HG02943 (cell line): ENCODE measurements around the gene EN1.

Source experiments
- ATAC-seq: cut with Tn5 transposase; IDR thresholded peaks from one replicate; pipeline ENCODE4 v1.9.1; 2021; ENCODE audit warnings: mild to moderate bottlenecking, low read depth, moderate library complexity; ENCODE audit not compliant: unreplicated experiment

EN1 gene

DNA sequence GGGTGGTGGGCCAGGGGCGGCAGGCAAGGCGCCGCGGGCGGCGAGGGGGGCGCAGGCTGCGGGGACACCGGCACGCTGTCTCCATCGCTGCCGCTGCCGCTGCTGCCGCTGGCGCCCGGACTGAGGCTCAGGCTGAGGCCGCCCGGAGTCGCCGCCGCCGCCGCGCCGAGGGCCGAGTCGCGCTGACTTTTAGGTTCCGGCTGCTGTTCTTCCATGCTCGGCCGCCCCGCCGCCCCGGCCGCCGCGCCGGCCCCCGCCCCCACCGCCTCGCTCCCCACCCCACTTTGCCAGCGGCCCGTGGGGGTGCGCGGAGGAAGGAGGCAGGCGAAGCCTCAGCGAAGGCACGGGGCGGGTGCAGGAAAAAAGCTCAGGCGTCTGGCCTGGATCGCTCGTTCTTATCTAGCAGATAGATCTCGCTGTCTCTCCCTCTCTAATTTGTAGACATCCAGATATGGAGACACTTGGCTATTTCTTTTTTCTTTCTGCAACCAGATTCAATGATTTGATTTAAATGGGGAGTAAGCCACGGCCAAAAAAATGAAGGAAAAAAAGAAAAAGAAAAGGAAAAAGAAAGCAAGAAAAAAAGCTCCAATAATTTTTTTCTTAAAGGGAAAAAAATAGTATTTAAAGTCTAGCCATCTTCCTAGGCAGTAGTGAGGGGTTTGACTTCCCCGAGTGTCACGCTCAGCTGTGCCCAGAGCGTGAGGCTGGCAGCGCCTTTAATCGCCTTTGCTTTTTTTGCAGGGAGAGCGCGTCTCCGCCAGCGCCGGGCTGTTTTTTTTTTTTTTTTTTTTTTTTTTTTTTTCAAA is at the start of gene EN1:
Gene EN1, minus strand, starts transcription at position 696 of the 809 bp plus-strand sequence. Its CDS starts 481 bp downstream, at position 215.
- no peak for ATAC-seq

DNA sequence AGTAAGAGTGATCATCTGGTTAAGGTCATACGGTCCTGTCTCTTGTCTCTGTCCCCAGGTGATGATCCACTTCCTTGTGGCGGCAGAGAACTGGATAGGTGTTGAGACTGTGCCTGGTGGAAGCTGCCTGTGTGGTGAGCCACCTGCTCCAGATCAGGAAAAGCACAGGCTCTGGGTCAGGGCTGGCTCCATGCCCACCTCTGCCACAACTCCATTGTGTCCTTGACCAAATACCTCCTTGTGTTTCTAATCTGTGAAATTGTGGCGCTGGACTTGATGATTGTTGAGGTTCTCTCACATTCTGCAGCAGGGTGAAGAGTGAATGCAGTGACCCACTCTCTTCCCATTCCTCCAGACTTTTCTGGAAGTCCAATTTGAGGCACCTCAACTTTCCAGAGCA is 45.7 kb upstream of the EN1 start:
- no peak for ATAC-seq

- no peak for ATAC-seq
These were observed 42.5 kb upstream of the EN1 start for GRCh38 chr2:118889995-118890394.

DNA sequence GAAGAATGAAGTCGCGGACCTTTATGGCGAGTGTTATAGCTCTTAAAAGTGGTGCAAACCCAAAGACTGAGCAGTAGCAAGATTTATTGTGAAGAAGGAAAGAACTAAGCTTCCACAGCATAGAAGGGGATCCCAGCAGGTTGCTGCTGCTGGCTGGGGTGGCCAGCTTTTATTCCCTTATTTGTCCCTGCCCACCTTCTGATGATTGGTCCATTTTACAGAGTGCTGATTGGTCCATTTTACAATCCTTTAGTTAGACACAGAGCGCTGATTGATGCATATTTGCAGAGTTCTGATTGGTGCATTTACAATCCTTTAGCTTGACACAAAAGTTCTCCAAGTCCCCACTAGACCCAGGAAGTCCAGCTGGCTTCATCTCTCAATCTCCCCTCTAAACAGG is 36.3 kb upstream of the EN1 start:
- no peak for ATAC-seq

DNA sequence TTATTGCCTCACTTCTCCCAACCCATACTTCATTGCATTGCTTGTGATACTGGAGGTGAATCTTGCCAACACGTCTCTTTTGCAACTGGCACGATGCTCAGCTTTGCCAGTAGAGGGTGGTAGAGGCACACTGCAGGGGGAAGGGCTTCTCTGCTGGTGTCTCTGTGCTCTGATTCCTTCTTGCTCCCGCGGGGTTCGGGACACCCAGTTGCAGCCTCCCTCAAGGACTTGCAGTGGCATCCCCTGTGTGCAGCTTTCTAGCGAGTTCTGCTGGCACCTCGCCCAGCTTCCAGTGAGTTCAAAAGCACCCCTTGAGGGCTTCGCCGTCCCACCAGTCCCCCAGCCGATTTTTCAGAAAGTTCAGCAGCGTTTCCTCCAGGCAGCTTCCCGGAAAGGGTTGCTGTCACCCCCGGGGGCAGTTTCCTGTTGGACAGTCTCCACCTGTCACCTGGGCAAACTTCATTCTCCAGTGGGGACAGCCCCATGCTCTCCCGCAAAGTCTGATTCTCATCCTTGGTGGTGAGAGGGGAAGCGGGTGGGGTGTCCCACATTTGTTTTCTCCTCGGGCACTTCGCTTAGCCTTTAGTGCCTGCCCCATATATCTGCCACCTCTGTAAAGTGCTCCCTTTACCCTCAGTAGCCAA is 35.4 kb upstream of the EN1 start:
- no peak for ATAC-seq

DNA sequence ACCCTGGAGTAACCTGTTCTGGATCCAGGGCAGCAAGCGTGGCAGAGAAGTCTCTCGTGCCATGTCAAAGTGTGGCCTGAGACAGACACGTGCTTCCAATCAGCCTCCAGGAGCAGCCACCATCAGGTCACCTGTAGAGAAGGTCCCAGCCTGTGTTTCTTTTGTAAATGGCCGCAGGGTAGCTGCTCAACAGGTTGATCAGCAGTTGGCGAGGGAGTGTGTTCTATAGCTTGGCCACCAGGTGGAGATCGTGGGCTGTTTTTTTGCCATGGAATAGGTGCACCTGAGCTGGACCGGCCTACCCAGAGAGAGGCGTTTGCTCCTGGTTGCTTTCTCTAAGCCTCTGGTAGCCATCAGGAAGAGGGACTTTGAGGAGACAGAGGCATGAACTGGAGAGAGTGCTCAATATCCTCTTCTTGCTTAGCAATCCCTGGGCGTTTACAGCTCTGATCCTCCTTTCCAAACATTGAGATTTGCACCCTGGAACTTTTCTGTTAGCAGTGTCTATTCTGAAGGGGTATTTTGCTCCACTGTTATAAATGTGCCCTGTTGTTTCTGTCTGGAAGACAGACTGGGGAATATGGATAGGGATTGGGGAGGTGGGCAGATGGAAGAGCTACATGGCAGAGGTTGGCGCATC is 34.2 kb upstream of the EN1 start:
- ATAC-seq = peak; percentile 84

DNA sequence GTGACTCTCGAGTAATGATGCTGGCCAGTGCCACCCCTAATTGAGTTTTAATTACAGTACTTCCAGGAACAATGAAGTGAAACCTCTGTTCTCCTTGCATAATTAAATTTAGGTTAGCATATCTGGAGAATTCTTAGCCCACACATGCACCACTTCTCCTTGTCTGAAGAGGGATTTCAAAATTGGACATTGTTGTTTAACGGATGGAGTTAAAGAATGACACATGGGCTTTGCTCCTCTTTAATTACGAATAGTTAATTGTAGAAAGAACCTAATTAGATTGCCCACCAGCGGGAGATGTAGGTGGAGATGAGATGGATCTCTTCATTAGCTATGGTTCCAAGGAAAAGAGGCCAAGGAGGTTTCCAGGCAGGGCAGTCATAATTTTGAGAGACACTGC is 33.1 kb upstream of the EN1 start:
- ATAC-seq = no peak

DNA sequence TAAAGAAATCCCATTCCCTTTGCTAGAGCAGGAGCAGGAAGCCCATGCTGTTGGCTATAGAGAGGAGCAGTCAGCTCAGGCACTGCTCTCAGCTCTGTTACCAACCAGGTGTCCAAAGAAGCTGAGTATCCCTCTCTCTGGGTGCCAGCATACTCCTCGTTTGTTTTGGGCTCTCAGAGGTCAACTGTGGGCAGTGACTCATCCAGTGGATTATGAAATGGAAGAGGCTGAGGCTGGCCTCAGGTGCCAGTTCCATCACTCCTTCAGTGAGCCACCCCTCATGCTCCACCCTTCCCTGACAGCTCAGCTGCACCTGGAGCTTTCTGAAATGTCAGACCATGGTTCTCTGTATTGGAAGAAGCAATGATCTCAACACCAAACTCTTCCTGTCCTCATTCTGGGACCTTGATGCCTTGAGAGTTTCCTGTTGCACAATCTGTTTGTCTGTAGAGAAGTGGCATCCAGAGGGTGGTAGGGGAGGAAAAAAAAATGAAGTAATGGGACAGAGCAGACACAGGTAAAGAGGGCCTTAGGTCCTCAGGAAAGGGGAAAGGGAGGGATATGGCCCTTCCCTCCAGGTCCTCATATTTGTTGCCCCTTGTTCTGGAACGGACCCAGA is 31.2 kb upstream of the EN1 start:
- ATAC-seq = no peak

DNA sequence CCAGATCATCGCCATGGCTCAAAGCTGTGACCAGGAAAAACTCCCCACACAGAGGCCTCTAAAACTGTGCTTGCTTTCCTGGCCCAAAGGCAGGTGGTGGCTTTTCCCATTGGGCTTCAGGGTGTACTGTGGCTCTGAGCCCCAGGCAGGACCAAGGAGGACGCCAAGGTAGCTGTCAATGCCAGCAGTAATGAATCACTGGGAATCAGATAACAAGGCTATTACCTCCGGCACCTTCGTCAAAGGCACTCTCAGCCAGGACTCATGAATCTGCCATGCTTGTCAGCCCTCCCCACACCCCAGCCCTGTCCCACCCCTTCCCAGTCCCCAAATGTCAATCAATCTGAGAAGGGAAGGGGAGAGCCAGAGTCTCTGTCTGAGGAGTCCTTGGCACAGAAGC is 27.9 kb upstream of the EN1 start:
- ATAC-seq = no peak

GRCh38 chr2:118874324-118874723 is 26.9 kb upstream of the EN1 start:
- ATAC-seq = no peak

- peak; percentile 93 for ATAC-seq
These were observed 17.7 kb upstream of the EN1 start for GRCh38 chr2:118865106-118865505.

- ATAC-seq = no peak
These were observed 16.8 kb upstream of the EN1 start for GRCh38 chr2:118864207-118864606.

GRCh38 chr2:118861731-118862130 is 14.3 kb upstream of the EN1 start:
- ATAC-seq = no peak

DNA sequence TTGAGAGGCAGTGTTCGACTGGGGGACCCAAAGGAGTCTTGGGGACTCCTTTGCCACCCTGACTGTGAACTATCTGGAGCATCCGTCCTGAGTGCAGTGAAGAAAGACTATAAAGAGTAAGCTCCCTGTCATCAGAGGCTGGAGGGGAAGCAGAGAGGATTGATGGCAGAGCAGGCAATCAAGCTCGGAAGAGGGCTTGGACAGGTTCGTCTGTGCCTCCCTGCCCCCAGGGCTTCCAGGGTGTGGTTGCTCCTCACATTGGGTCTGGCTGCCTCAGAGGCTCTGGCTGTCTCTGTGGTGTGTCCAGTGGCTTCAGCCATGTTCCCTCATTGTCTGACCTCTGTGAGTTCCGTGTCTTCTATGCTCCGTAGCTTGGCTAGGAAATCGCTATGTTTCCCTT is 13.8 kb upstream of the EN1 start:
- ATAC-seq = no peak

DNA sequence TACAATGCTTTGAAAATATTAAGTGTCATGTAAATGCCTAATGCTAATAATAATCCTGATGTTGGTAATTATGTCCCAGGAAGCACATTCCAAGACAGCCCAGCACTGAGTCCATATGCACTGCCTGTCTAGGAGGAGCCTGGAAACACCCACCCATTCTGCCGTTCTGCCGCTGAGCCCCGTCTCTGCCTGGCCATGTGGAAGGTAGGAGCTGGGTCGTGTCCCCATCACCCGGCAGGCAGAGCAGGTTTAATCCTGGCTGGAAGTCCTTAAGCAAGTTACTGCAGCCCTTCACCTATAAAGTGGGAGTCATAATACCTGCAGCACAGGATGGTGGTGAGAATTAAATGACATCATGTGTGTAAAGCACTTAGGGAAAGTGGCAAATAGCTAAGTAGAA is 13.1 kb upstream of the EN1 start:
- ATAC-seq = no peak

- ATAC-seq = no peak
These were observed 11.8 kb upstream of the EN1 start for GRCh38 chr2:118859157-118859770.

- ATAC-seq = no peak
These were observed 11.2 kb upstream of the EN1 start for GRCh38 chr2:118858485-118859156.

- no peak for ATAC-seq
These were observed 10.4 kb upstream of the EN1 start for GRCh38 chr2:118857677-118858484.

GRCh38 chr2:118856978-118857676 is 9.7 kb upstream of the EN1 start:
- ATAC-seq = no peak
